GM23338 (cell line): ENCODE data around the gene RBP4. TPM values are rescaled to one million over a fixed set of nuclear protein-coding genes. Genes with fewer than 3 reads are reported as not detected.

Source experiments
- ATAC-seq: fragments of 200-7000 bp; cut with Tn5 transposase; 3 replicates; pipeline ENCODE4 v1.9.1; 2020
- DNase-seq: peaks from one replicate; pipeline ENCODE4 v3.0.0-alpha.2; 2015; ENCODE audit warnings: low spot score
- H2AFZ ChIP-seq: fragments of 200-600 bp; sonication (generic); 2 replicates; pipeline ENCODE4 v1.8.0; 2016; ENCODE audit warnings: antibody characterized with exemption, mild to moderate bottlenecking, moderate library complexity
- H3F3A ChIP-seq: fragments of 200-600 bp; sonication (generic); replicated peaks from 2 replicates; pipeline ENCODE4 v1.8.0; 2017; ENCODE audit warnings: antibody characterized with exemption, mixed run types, low read depth
- H3K27ac ChIP-seq: fragments of 200-600 bp; sonication (generic); 2 replicates; pipeline ENCODE4 v1.6.1; 2016; ENCODE audit warnings: low read depth
- H3K27me3 ChIP-seq: fragments of 200-600 bp; sonication (generic); 2 replicates; pipeline ENCODE4 v1.8.0; 2016; ENCODE audit warnings: mild to moderate bottlenecking, mixed run types, moderate library complexity; ENCODE audit not compliant: insufficient read depth
- H3K36me3 ChIP-seq: fragments of 200-600 bp; sonication (generic); 2 replicates; pipeline ENCODE4 v1.8.0; 2016; ENCODE audit warnings: mild to moderate bottlenecking; ENCODE audit not compliant: insufficient read depth
- H3K4me1 ChIP-seq: fragments of 200-600 bp; sonication (generic); 2 replicates; pipeline ENCODE4 v1.8.0; 2016; ENCODE audit warnings: mild to moderate bottlenecking, moderate library complexity; ENCODE audit not compliant: insufficient read depth
- H3K4me2 ChIP-seq: fragments of 200-600 bp; sonication (generic); 2 replicates; pipeline ENCODE4 v1.7.1; 2017; ENCODE audit warnings: mixed run types
- H3K4me3 ChIP-seq: fragments of 200-600 bp; sonication (generic); 2 replicates; pipeline ENCODE4 v1.6.1; 2016; ENCODE audit warnings: mixed run types
- H3K79me2 ChIP-seq: fragments of 200-600 bp; sonication (generic); replicated peaks from 2 replicates; pipeline ENCODE4 v1.8.0; 2017; ENCODE audit warnings: mild to moderate bottlenecking; ENCODE audit not compliant: insufficient read depth
- H3K9me2 ChIP-seq: fragments of 200-600 bp; sonication (generic); 2 replicates; pipeline ENCODE4 v1.8.0; 2017; ENCODE audit not compliant: insufficient read depth
- H4K20me1 ChIP-seq: fragments of 200-600 bp; sonication (generic); replicated peaks from 2 replicates; pipeline ENCODE4 v1.8.0; 2017; ENCODE audit warnings: mild to moderate bottlenecking; ENCODE audit not compliant: insufficient read depth
- H3K27ac Mint-ChIP-seq: 2 replicates; pipeline ENCODE4 v1.8.0; 2020; ENCODE audit warnings: inconsistent platforms, mild to moderate bottlenecking, moderate library complexity, mixed read lengths
- H3K27me3 Mint-ChIP-seq: 3 replicates; pipeline ENCODE4 v1.8.0; 2022; ENCODE audit warnings: low read depth, mild to moderate bottlenecking, moderate library complexity, mixed read lengths, inconsistent platforms; ENCODE audit not compliant: insufficient read depth, poor library complexity
- H3K36me3 Mint-ChIP-seq: 3 replicates; pipeline ENCODE4 v1.8.0; 2021; ENCODE audit warnings: low read depth, mild to moderate bottlenecking, inconsistent platforms, moderate library complexity, mixed read lengths
- H3K4me1 Mint-ChIP-seq: 3 replicates; pipeline ENCODE4 v1.8.0; 2020; ENCODE audit warnings: mild to moderate bottlenecking, inconsistent platforms, mixed read lengths
- H3K4me3 Mint-ChIP-seq: 3 replicates; pipeline ENCODE4 v1.8.0; 2021; ENCODE audit warnings: moderate library complexity, mild to moderate bottlenecking, inconsistent platforms, mixed read lengths
- H3K9me3 Mint-ChIP-seq: 3 replicates; pipeline ENCODE4 v1.8.0; 2020; ENCODE audit warnings: moderate library complexity, mild to moderate bottlenecking, inconsistent platforms, mixed read lengths
- CREB1 ChIP-seq: fragments of 250-450 bp; sonication (Bioruptor Pico); IDR thresholded peaks from 2 replicates; pipeline ENCODE4 v1.5.0; 2020; ENCODE audit warnings: low read depth, mild to moderate bottlenecking, moderate library complexity
- ETS1 ChIP-seq: IDR thresholded peaks from 2 replicates; pipeline ENCODE4 v1.6.1; 2016; ENCODE audit warnings: antibody characterized with exemption
- EZH2 ChIP-seq: fragments of 200-600 bp; sonication (generic); IDR thresholded peaks from one replicate; pipeline ENCODE4 v1.8.0; 2017; ENCODE audit warnings: antibody characterized with exemption, mild to moderate bottlenecking, low read depth; ENCODE audit not compliant: unreplicated experiment
- JUNB ChIP-seq: IDR thresholded peaks from one replicate; pipeline ENCODE4 v1.6.1; 2016; ENCODE audit warnings: antibody characterized with exemption; ENCODE audit not compliant: unreplicated experiment
- NANOG ChIP-seq: IDR thresholded peaks from 2 replicates; pipeline ENCODE4 v1.6.1; 2016; ENCODE audit warnings: antibody characterized with exemption, borderline replicate concordance
- REST ChIP-seq: IDR thresholded peaks from one replicate; pipeline ENCODE4 v1.6.1; 2018; ENCODE audit warnings: antibody characterized with exemption; ENCODE audit not compliant: unreplicated experiment
- STAT1 ChIP-seq: IDR thresholded peaks from one replicate; pipeline ENCODE4 v1.6.1; 2016; ENCODE audit warnings: antibody characterized with exemption; ENCODE audit not compliant: unreplicated experiment
- ZNF114 ChIP-seq: fragments of 250-450 bp; sonication (Bioruptor Pico); IDR thresholded peaks from 2 replicates; pipeline ENCODE4 v1.5.0; 2020; ENCODE audit warnings: mild to moderate bottlenecking, moderate library complexity
- ZNF331 ChIP-seq: fragments of 250-450 bp; sonication (Bioruptor Pico); IDR thresholded peaks from 2 replicates; pipeline ENCODE4 v1.5.0; 2020; ENCODE audit warnings: low read depth, mild to moderate bottlenecking, moderate library complexity
- polyA plus RNA-seq: library from polyadenylated mRNA; unstranded; fragments of >200 nt; fragmentation: Nextera tagmentation; extraction: Ambion mirVana; gene quantifications from 2 replicates; pipeline ENCODE4 v1.2.1, GENCODE V29; 2016
- total RNA-seq: library from RNA; depleted of rRNA; stranded (reverse); fragments of >200 nt; shearing (Covaris generic); gene quantifications from 2 replicates; pipeline ENCODE4 v1.2.3, GENCODE V29; 2014
- TF ChIP-seq, protein P1 (sequence below), 2 experiments: fragments of 200-600 bp in 1 of 2; sonication (generic) in 1 of 2; conservative IDR thresholded peaks; 2 replicates each; pipeline versions ENCODE4 v1.5.1 to v1.6.1; 2016 to 2017; ENCODE audit warnings: antibody characterized with exemption in 2 of 2, low read depth in 2 of 2, mild to moderate bottlenecking in 2 of 2, moderate library complexity in 1 of 2

The RBP4 gene
- total and polyA plus RNA-seq, 2 experiments from 2014 or later = 0.79 to 1.0 TPM

DNA sequence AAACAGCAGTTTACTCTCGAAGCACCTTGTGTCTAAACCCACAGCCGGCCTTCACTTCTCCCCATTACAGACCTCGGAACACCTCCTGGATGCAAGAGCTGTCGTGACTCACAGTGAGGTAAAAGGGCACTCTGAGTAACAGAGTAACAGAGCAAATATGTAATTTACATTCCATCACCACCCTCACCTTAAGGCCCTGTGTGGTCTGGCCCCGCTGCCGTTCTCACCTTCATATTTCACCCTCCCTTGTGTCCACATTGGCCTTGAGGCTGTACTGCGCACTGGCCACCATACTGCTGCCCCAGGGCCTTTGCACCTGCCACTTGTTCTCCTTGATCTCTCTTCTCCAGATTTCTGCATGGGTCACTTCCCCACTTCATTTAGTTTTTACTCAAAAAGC is 21.9 kb downstream of the RBP4 start:
- H3K4me1 Mint-ChIP-seq = no peaks in the 10 kb centered on the region
- 0 out of 2 replicates have a peak, but pooled peaks cover 2% of the 10 kb centered on the region for H3K27me3 ChIP-seq
- H3K27me3 Mint-ChIP-seq = peaks cover 2% of the 10 kb centered on the region

DNA sequence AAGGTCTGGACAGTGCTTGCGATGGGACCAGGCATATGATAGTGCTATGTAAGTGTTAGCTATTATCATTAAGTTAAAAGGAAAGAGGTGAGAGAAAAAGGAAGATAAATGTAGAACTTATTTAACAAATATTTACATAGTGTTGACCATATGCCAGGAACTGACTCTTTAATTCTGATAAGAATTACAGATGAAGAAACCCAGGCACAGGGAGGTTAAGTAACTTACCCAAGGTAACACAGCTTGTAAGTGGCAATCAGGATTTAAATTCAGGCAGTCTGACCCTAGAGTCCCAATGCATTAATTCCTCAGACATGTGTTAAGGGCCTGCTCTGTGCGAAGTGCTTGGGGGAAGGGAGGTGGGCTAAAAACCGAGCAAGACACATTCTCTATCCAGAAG is 23.5 kb downstream of the RBP4 start:
- Histone ChIP-seq H3K9me2 (no peaks in the 10 kb centered on the region), H2AFZ (no peak overlapping the region), H3K36me3 (no peaks in the 10 kb centered on the region), H3F3A (no peaks in the 10 kb centered on the region), H3K79me2 (no peaks in the 10 kb centered on the region), H3K4me1 (no peaks in the 10 kb centered on the region), H3K27me3 (peaks cover 3% of the 10 kb centered on the region; the same call in 1 of the 2 replicates), H3K27ac (no peak overlapping the region), H3K4me3 (no peak overlapping the region), H3K4me2 (no peak overlapping the region), H4K20me1 (no peaks in the 10 kb centered on the region)
- Mint-ChIP-seq H3K9me3 (no peaks in the 10 kb centered on the region), H3K27me3 (peaks cover 1% of the 10 kb centered on the region), H3K4me1 (no peaks in the 10 kb centered on the region), H3K36me3 (no peaks in the 10 kb centered on the region), H3K27ac (no peak overlapping the region), H3K4me3 (no peak overlapping the region)
- ATAC-seq (no peak), DNase-seq (no peak)
- TF ChIP-seq, protein P1, sequence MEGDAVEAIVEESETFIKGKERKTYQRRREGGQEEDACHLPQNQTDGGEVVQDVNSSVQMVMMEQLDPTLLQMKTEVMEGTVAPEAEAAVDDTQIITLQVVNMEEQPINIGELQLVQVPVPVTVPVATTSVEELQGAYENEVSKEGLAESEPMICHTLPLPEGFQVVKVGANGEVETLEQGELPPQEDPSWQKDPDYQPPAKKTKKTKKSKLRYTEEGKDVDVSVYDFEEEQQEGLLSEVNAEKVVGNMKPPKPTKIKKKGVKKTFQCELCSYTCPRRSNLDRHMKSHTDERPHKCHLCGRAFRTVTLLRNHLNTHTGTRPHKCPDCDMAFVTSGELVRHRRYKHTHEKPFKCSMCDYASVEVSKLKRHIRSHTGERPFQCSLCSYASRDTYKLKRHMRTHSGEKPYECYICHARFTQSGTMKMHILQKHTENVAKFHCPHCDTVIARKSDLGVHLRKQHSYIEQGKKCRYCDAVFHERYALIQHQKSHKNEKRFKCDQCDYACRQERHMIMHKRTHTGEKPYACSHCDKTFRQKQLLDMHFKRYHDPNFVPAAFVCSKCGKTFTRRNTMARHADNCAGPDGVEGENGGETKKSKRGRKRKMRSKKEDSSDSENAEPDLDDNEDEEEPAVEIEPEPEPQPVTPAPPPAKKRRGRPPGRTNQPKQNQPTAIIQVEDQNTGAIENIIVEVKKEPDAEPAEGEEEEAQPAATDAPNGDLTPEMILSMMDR (conservative IDR thresholded peaks at IDR 0.05; ENCODE audit: low read depth in 2 of 2) = no peak
- TF ChIP-seq REST (no peak), EZH2 (no peak), ETS1 (no peak), NANOG (no peak), CREB1 (CRISPR knock-in tag) (no peak), STAT1 (no peak)

More for the DNA sequence above, 21.9 kb downstream of the RBP4 start:
- H3K4me3 ChIP-seq = no peak overlapping the region
- H3K36me3 Mint-ChIP-seq = no peaks in the 10 kb centered on the region
- no peak overlapping the region for H3K4me3 Mint-ChIP-seq
- H3K4me2 ChIP-seq = no peak overlapping the region
- no peaks in the 10 kb centered on the region for H3K36me3 ChIP-seq
- H3K4me1 ChIP-seq = no peaks in the 10 kb centered on the region
- H3F3A ChIP-seq = no peaks in the 10 kb centered on the region
- no peak overlapping the region for H3K27ac ChIP-seq
- H4K20me1 ChIP-seq = no peaks in the 10 kb centered on the region
- H3K9me2 ChIP-seq = no peaks in the 10 kb centered on the region
- DNase-seq (no peak), ATAC-seq (no peak)
- no peak for TF ChIP-seq JUNB
- TF ChIP-seq ZNF331 (CRISPR knock-in tag) = no peak
- no peak for TF ChIP-seq NANOG
- TF ChIP-seq CREB1 (CRISPR knock-in tag) = no peak
- TF ChIP-seq ZNF114 (CRISPR knock-in tag) = no peak
- TF ChIP-seq REST = no peak
- no peak overlapping the region for H3K27ac Mint-ChIP-seq
- no peaks in the 10 kb centered on the region for H3K79me2 ChIP-seq
- no peak overlapping the region for H2AFZ ChIP-seq
- H3K9me3 Mint-ChIP-seq = no peaks in the 10 kb centered on the region
